Osteoblast (primary cell): ENCODE results near the gene GUCA2A. TPM values are rescaled to one million over a fixed set of nuclear protein-coding genes. Genes with fewer than 3 reads are reported as not detected.
A peak's percentile ranks its signal among the peaks of the same experiment; 100 is the strongest.

Experiments
- DNase-seq: peaks from one replicate; pipeline ENCODE4 v3.0.0; 2011; ENCODE audit warnings: low spot score, mixed read lengths; ENCODE audit not compliant: insufficient read length; ENCODE audit errors: missing footprints
- H2AFZ ChIP-seq: 2 replicates; pipeline ENCODE4 v1.6.0; 2011; ENCODE audit warnings: mild to moderate bottlenecking, low read length
- H3K27ac ChIP-seq: 2 replicates; pipeline ENCODE4 v1.5.1; 2011; ENCODE audit warnings: mild to moderate bottlenecking, low read depth, low read length, moderate library complexity
- H3K27me3 ChIP-seq: 2 replicates; pipeline ENCODE4 v1.6.0; 2012; ENCODE audit warnings: mild to moderate bottlenecking, control low read depth, inconsistent platforms, low read length, moderate library complexity; ENCODE audit not compliant: insufficient read depth
- H3K36me3 ChIP-seq: 2 replicates; pipeline ENCODE4 v1.5.1; 2011; ENCODE audit warnings: mild to moderate bottlenecking, low read length, control low read depth, moderate library complexity; ENCODE audit not compliant: insufficient read depth
- H3K4me1 ChIP-seq: 2 replicates; pipeline ENCODE4 v1.5.1; 2011; ENCODE audit warnings: mild to moderate bottlenecking, low read length, control low read depth, moderate library complexity; ENCODE audit not compliant: insufficient read depth
- H3K4me2 ChIP-seq: 2 replicates; pipeline ENCODE4 v1.6.0; 2011; ENCODE audit warnings: mild to moderate bottlenecking, low read length; ENCODE audit not compliant: insufficient read depth
- H3K4me3 ChIP-seq: fragments of 200-600 bp; sonication (generic); 3 replicates; pipeline ENCODE4 v1.5.1; 2012; ENCODE audit warnings: mild to moderate bottlenecking, low read length, inconsistent platforms; ENCODE audit not compliant: insufficient read depth
- H3K79me2 ChIP-seq: 2 replicates; pipeline ENCODE4 v1.6.0; 2012; ENCODE audit warnings: mild to moderate bottlenecking, low read length, control low read depth, inconsistent platforms; ENCODE audit not compliant: insufficient read depth
- H3K9me3 ChIP-seq: 2 replicates; pipeline ENCODE4 v1.5.1; 2011; ENCODE audit warnings: low read depth, low read length, control low read depth
- H4K20me1 ChIP-seq: 2 replicates; pipeline ENCODE4 v1.6.0; 2012; ENCODE audit warnings: mild to moderate bottlenecking, low read length, control low read depth; ENCODE audit not compliant: insufficient read depth
- CTCF ChIP-seq: IDR thresholded peaks from 2 replicates; pipeline ENCODE4 v1.5.1; 2011; ENCODE audit warnings: mild to moderate bottlenecking, low read depth, low read length, moderate library complexity; ENCODE audit errors: extremely low read depth
- total RNA-seq: library from RNA; depleted of rRNA; stranded (reverse); fragments of >200 nt; gene quantifications from 2 replicates; pipeline ENCODE4 v1.2.3, GENCODE V29; 2012

The GUCA2A gene, protein sequence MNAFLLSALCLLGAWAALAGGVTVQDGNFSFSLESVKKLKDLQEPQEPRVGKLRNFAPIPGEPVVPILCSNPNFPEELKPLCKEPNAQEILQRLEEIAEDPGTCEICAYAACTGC
- not detected in 2 replicates for total RNA-seq

GRCh38 chr1:42164551-42165420 is at the start of gene GUCA2A:
Gene GUCA2A, minus strand, starts transcription at chr1:42164745. Its CDS starts 33 bp downstream, at chr1:42164712.
- no peak within 1 kb of the TSS for H3K4me2 ChIP-seq
- no peak within 1 kb of the TSS for H3K27ac ChIP-seq
- TF ChIP-seq CTCF = no peak
- no peaks in the 10 kb centered on the region for H3K36me3 ChIP-seq
- H3K4me3 ChIP-seq = no peak within 1 kb of the TSS
- peaks cover 11% of the 10 kb centered on the region for H3K9me3 ChIP-seq
- H3K27me3 ChIP-seq = peaks cover 5% of the 10 kb centered on the region
- H3K4me1 ChIP-seq = no peaks in the 10 kb centered on the region
- no peaks in the 10 kb centered on the region for H3K79me2 ChIP-seq
- H2AFZ ChIP-seq = no peak within 1 kb of the TSS
- no peaks in the 10 kb centered on the region for H4K20me1 ChIP-seq
- DNase-seq = peak; percentile 26

- no peak for DNase-seq
- no peaks in the 10 kb centered on the region for H3K27me3 ChIP-seq
- peaks cover 62% of the 10 kb centered on the region for H3K79me2 ChIP-seq
- H3K9me3 ChIP-seq = no peaks in the 10 kb centered on the region
- H3K36me3 ChIP-seq = no peaks in the 10 kb centered on the region
- H3K4me3 ChIP-seq = no peak overlapping the region
- peaks cover 21% of the 10 kb centered on the region for H4K20me1 ChIP-seq
- peak overlapping the region; percentile 17 for H3K27ac ChIP-seq
- H2AFZ ChIP-seq = no peak overlapping the region
- H3K4me2 ChIP-seq = no peak overlapping the region
- no peak for TF ChIP-seq CTCF
- H3K4me1 ChIP-seq = peaks cover 31% of the 10 kb centered on the region
Measured at GRCh38 chr1:42211224-42211623, 46.7 kb upstream of the GUCA2A start.

DNA sequence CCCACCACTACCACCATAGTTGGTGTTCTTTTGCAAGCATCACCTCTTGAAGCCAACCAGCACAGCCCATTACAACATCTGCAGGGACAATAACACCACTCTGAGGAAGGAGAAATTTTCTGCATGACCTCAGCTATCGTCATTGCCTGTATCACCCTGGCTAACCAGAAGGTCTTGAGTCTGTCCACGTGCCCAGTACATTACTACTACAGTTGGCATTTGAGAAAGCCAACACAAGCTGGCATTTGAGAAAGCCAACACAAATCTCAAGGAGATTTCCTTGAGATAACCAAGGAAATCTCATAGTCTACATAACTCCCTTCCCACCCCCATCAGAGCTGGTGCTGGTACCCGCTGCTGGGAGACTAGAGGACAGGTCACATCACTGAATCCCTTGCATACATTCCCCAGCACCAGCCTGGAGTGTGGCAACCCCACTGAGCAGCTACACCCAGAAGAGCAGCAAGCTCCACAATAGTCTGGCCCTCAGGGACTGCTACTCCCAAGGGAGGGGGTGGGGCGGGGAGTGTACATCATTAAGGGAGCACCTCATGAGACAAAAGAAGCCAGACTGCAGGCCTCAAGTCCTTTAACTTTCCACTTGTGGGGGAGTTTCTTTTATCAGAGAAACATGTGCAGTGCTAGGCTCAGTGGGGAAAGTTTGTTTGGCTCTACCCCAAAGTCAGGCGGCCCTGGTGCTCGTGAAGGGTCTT is 46.0 kb upstream of the GUCA2A start:
- H3K4me1 ChIP-seq = peaks cover 31% of the 10 kb centered on the region
- no peaks in the 10 kb centered on the region for H3K36me3 ChIP-seq
- H2AFZ ChIP-seq = no peak overlapping the region
- H3K9me3 ChIP-seq = no peaks in the 10 kb centered on the region
- H3K4me3 ChIP-seq = no peak overlapping the region
- no peak for DNase-seq
- peaks cover 21% of the 10 kb centered on the region for H4K20me1 ChIP-seq
- TF ChIP-seq CTCF = no peak
- peaks cover 69% of the 10 kb centered on the region for H3K79me2 ChIP-seq
- no peaks in the 10 kb centered on the region for H3K27me3 ChIP-seq
- H3K4me2 ChIP-seq = no peak overlapping the region
- peak overlapping the region; percentile 17 for H3K27ac ChIP-seq
